SH-SY5Y (cell line): ENCODE results near the gene STON2.

Experiments
- GATA2 ChIP-seq: IDR thresholded peaks from 2 replicates; pipeline ENCODE4 v1.6.1; 2011; ENCODE audit warnings: mild to moderate bottlenecking, low read depth, low read length
- GATA3 ChIP-seq: IDR thresholded peaks from 2 replicates; pipeline ENCODE4 v1.6.1; 2011; ENCODE audit warnings: low read depth, mild to moderate bottlenecking, low read length, moderate library complexity

DNA sequence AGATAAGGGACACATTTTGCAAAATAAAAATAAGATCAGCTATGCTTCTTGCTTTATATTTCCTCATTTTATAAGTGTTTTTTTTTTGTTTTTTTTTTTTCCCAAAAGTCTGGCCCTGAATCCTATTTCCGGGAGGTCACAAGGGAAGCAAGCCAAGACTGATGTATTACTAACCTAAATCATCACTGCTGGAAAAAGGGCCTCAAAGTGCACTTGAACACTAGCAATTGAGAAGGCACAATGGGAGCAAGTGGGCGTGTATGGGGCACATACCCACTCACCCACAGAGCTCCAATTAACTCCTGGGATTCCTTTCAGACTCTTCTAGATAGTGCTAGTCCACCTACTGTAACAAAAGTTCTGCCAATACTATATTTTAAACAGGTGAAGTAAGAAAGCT, 58.8 kb downstream of the STON2 start:
- no peak for TF ChIP-seq GATA2
- TF ChIP-seq GATA3: no peak
